NCI-H1417 treated with DMSO at 0.1 percent for 48 hours (cell line): ENCODE data around the gene ZNF91.
"Not testable (repeated sequence)": the region's sequence is repeated elsewhere in the genome, so short reads cannot be mapped to it uniquely, and the experiment has no call there.

Experiments used
- DNase-seq: peaks from one replicate; lab custom pipeline; 2025; lab: John Stamatoyannopoulos, UW

The ZNF91 gene

DNA sequence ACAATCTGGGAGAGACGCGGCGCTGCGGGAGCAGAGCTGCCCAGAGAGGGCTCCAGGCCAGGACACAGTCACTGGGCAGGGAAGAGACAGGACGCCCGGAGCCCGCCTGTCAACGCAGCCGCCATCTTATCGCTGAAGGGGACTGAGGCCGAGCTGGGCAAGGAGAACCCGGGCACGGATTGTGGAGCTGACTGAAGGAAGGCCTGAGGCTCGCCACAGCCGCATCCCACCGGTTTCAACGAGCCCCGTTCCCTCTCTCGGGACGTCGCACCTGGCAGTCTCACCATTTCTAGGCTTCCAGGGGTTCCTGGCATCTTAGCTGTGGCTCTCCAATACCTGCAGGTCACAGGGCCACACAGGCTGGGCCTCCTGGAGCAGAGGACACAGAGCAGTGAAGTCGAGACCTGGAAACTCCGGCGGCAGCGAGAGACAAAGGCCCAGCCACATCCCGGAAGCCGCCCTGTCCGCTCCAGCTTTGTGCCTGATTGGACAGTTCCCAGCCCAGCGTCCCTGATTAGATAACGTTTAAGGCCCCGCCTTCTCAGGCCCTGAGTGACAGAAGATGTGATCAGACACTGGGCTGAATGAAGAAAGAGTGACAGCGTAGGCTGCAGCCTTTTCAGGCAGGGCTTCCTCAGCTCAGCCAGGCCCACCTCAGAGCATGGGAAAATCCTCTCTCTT lies at the start of gene ZNF91:
TSS of gene ZNF91 (minus strand) at position 431 of the 681 bp plus-strand sequence. CDS start at position 314, 117 bp downstream.
- peak; percentile 67 for DNase-seq

DNA sequence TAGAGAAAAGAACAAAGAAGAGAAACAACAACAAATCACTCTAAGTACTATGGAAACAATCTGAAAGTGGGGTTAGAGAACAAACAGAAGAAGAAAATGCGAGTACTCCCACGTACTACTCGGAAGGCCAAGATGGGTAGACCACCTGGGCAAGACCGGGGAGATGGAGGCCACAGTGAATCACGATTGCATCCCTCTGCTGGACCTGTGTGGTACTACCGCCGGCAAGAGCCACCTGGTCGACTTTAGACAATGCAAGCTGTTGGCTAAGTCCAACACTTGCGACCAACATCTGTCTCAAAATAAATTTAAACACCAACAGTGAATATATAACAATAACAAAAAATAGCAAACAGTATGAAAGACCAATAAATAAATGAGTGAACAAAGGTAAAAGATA lies 45.5 kb upstream of the ZNF91 start:
- DNase-seq = no peak

GRCh38 chr19:23440207-23440606 lies 44.9 kb upstream of the ZNF91 start:
- no peak for DNase-seq

DNA sequence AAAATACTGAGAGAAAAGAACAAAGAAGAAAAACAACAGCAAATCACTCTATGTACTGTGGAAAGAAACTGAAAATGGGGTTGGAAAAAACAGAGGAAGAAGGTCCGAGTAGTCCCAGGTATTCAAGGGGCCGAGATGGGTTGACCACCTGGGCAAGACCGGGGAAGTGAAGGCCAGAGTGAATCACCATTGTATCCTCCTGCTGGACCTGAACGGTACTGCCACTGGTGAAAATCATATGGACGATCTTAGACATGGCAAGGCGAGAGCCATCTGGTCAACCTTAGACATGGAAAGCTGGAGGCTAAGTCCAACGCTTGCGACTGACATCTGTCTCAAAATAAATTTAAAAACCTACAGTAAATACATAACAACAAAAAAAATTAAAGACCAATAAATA lies 44.4 kb upstream of the ZNF91 start:
- no peak for DNase-seq

GRCh38 chr19:23437901-23438300 lies 42.6 kb upstream of the ZNF91 start:
- no peak for DNase-seq

DNA sequence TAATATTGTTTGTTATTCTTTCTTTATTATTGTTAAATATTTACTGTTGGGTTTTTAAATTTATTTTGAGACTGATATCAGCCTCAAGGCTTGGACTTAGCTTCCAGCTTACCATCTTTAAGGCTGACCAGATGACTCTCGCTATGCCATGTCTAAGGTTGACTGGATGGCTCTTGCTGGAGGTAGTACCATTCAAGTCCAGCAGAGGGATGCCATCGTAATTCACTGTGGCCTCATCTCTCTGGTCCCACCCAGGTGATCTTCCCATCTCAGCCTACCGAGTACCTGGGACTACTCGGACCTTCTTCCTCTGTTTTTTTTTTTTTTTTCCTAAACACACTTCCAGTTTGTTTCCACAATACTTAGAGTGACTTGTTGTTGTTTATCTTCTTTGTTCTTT lies 41.7 kb upstream of the ZNF91 start:
- no peak for DNase-seq

DNA sequence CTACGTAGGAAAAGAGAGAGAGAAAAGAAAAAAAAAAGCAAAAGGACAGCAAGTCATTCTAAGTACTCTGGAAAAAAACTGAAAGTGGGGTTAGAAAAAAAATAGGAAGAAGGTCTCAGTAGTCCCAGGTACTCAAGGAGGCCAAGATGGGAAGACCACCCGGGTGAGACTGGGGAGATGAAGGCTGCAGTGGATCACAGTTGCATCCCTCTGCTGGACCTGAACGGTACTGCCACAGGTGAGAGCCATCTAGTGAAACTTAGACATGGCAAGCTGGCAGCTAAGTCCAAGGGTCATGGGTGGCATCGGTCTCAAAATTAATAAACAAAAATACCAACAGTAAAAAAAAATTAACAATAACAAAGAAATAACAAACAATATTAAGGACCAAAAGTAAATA lies 41.0 kb upstream of the ZNF91 start:
- no peak for DNase-seq

- no peak for DNase-seq
These were observed 25.6 kb upstream of the ZNF91 start for GRCh38 chr19:23420824-23421223.

- not testable (repeated sequence) for DNase-seq
These were observed 24.0 kb upstream of the ZNF91 start for GRCh38 chr19:23419261-23419660.

- no peak for DNase-seq
These were observed 20.4 kb upstream of the ZNF91 start for GRCh38 chr19:23415561-23416191.

DNA sequence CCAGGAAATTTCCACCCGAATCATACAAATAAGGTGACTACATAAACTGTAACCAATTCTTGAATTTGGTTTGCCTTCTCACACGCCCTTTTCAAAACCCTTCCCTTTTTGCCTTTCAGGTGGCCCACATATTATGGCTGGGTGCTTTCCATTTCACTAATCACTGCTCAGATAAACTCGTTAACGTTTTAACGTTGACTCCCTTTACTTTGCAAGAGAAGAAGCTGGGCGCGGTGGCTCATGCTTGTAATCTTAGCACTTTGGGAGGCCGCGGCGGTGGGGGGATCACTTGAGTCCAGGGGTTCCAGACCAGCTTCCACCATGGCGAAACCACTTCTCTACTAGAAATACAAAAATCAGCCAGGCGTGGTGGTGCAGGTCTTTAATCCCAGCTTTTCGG lies 19.8 kb upstream of the ZNF91 start:
- no peak for DNase-seq

- DNase-seq = no peak
These were observed 14.9 kb upstream of the ZNF91 start for GRCh38 chr19:23410155-23410554.

GRCh38 chr19:23409392-23410048 lies 14.2 kb upstream of the ZNF91 start:
- DNase-seq = no peak

- DNase-seq = no peak
These were observed 12.4 kb upstream of the ZNF91 start for GRCh38 chr19:23407616-23408133.

- DNase-seq = no peak
These were observed 11.4 kb upstream of the ZNF91 start for GRCh38 chr19:23406721-23407120.

DNA sequence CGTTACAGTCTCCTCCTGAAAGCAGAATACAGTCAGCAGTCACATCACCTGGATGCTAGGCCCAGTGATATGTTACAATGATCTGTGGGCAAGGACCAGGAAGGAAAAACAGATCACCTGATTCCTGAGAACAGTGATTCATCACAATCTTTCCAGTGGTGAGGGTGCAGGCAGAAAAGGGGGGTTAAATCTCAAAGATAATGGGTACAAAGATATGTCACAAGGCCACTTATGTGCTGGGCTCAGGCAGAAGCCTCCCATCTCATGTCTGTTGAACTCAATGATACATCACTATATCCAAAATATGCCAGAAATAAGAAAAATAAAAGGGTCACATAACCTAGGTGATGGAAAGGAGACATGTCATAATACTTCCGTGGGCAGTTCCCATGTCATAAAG lies 10.8 kb upstream of the ZNF91 start:
- no peak for DNase-seq

GRCh38 chr19:23404676-23405075 lies 9.4 kb upstream of the ZNF91 start:
- DNase-seq = no peak

DNA sequence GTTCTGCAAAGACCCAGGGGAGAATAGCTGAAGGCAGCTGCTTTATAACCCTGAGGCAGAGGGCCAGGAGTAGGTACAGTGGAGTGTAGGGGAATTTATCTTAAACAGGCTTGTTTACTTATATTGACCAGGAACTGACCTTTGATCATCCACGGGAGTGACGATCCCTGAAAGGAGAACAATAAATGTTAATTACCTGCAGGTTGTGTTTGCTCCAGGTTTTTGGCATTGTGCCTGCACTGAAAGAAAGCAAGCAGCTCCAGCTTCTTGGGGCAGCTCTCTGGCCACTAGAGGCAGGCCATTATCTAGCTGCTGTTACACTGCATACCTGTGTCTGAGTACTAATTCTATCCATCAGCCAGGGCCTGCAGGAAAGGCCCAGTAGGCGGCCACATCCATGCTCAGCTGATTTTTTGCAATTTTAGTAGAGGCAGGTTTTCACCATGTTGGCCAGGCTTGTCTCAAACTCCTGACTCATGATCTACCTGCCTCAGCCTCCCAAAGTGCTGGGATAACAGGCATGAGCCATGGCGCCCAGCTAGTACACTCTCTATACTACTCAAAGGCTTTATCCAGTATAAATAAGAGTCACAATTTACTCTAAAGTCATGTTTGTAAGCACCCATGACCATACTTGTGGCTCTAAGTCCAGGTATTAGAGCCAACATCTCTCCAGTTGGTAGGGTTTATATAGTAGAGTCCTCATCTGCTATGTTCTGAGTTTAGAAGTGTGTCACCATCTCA lies 8.5 kb upstream of the ZNF91 start:
- DNase-seq = no peak

DNA sequence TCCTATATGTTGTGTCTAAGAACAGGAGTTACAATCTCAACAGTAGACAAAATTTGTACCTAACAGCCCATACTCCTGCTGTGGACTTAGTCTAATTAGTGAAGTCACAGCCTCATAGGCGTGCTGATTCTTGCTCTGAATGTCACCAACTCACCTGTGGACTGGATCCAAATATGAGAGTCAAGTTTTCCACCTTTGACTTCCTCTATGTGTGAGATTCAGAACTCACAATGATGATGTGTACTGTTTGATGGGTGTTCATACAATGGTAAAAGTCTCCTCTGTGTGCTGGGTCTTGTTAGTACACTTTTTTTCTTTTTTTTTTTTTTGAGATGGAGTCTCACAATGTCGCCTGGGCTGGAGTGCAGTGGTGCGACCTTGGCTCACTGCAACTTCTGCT lies 7.8 kb upstream of the ZNF91 start:
- DNase-seq = no peak

DNA sequence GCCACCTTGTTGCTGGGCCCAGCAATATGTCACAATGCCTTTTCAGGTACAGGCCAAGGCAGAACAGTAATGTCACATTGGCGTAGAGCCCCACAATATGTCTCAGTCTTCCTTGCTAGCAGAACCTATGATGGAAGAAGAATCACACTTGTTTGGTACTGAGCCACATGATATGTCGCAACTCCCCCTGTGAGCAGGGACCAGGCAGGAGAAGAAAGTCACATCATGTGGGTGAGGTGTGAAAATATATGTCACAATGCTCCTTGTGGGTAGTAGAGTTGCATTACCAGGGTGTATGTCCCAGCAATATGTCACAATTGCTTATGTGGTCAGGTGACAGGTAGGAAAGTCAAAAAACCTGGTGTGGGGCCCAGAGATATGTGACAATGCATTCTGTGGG lies 7.1 kb upstream of the ZNF91 start:
- DNase-seq = no peak

DNA sequence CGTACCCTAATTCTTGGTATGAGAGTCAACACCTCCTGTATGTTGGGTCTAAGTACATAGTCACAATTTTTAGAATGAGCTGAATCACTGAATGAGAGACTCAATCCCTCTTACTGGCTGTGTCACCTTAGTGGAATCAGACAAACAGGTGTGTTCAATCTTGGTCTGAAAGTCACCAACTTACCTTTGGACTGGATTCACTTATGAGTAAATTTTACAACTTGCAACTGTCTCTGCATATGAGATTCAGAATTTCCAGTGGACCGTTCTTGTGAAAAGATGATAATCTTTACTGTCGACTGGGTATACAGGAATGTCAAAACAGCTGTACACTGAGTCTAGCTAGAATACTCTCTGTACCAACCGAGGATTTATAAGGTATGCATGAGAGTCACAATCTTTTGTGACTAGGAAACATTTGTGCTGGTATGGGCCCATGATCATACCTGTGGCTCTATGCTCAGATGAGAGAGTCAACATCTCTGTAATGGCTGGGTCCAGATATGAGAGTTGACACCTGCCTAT lies 5.9 kb upstream of the ZNF91 start:
- no peak for DNase-seq

- no peak for DNase-seq
These were observed 4.2 kb upstream of the ZNF91 start for GRCh38 chr19:23399443-23399842.
